WTC11 (cell line): Measurements from ENCODE around the gene KCNA4. TPM values are rescaled to one million over a fixed set of nuclear protein-coding genes. Genes with fewer than 3 reads are reported as not detected.

Source experiments
- ATAC-seq: fragments of 200-7000 bp; cut with Tn5 transposase; 2 replicates; pipeline ENCODE4 v1.10.0; 2021; ENCODE audit warnings: mild to moderate bottlenecking, moderate library complexity
- CTCF ChIA-PET: fragments of 300-600 bp; sonication (Branson Sonifier 250); formaldehyde crosslinking; loops from one replicate; lab custom pipeline; 2021; ENCODE audit warnings: antibody characterized with exemption; lab: Charles Lee
- POLR2A ChIA-PET: fragments of 350-600 bp; sonication (Branson Sonifier 250); formaldehyde crosslinking; loops from one replicate; lab custom pipeline; 2021; ENCODE audit warnings: antibody characterized with exemption; lab: Charles Lee
- DNase-seq: peaks from one replicate; pipeline ENCODE4 v3.0.0; 2021; ENCODE audit warnings: low spot score
- H3K27ac Mint-ChIP-seq: 2 replicates; pipeline ENCODE4 v1.8.0; 2021; ENCODE audit warnings: mixed read lengths
- H3K27me3 Mint-ChIP-seq: 2 replicates; pipeline ENCODE4 v1.8.0; 2021; ENCODE audit warnings: low read depth, mild to moderate bottlenecking, moderate library complexity, mixed read lengths
- H3K36me3 Mint-ChIP-seq: 2 replicates; pipeline ENCODE4 v1.8.0; 2021; ENCODE audit warnings: mixed read lengths
- H3K4me1 Mint-ChIP-seq: 2 replicates; pipeline ENCODE4 v1.8.0; 2022; ENCODE audit warnings: mixed read lengths
- H3K4me3 Mint-ChIP-seq: 2 replicates; pipeline ENCODE4 v1.8.0; 2021; ENCODE audit warnings: mild to moderate bottlenecking, moderate library complexity, mixed read lengths
- H3K9me3 Mint-ChIP-seq: 2 replicates; pipeline ENCODE4 v1.8.0; 2021; ENCODE audit warnings: mixed read lengths
- CREB1 ChIP-seq: sonication (generic); formaldehyde crosslinking; IDR thresholded peaks from 2 replicates; pipeline ENCODE4 v1.8.0; 2023; ENCODE audit warnings: mild to moderate bottlenecking, missing genetic modification reagents
- ESRRA ChIP-seq: sonication (generic); formaldehyde crosslinking; IDR thresholded peaks from 2 replicates; pipeline ENCODE4 v1.8.1; 2022; ENCODE audit warnings: mild to moderate bottlenecking, missing genetic modification reagents, borderline replicate concordance
- FOXJ3 ChIP-seq: sonication (generic); formaldehyde crosslinking; IDR thresholded peaks from 2 replicates; pipeline ENCODE4 v1.9.0; 2021; ENCODE audit warnings: missing genetic modification reagents, mild to moderate bottlenecking, borderline replicate concordance
- KAT7 ChIP-seq: sonication (generic); formaldehyde crosslinking; IDR thresholded peaks from 2 replicates; pipeline ENCODE4 v1.8.1; 2023; ENCODE audit warnings: missing genetic modification reagents, mild to moderate bottlenecking, borderline replicate concordance
- NFATC4 ChIP-seq: fragments of 250-450 bp; sonication (Bioruptor Pico); IDR thresholded peaks from 2 replicates; pipeline ENCODE4 v1.9.0; 2021; ENCODE audit warnings: mild to moderate bottlenecking
- NR1H2 ChIP-seq: sonication (generic); formaldehyde crosslinking; IDR thresholded peaks from 2 replicates; pipeline ENCODE4 v1.9.0; 2021; ENCODE audit warnings: mild to moderate bottlenecking, moderate library complexity, missing genetic modification reagents
- PRRX2 ChIP-seq: fragments of 250-450 bp; sonication (Bioruptor Pico); IDR thresholded peaks from 2 replicates; pipeline ENCODE4 v1.8.0; 2021; ENCODE audit warnings: mild to moderate bottlenecking
- SP1 ChIP-seq: sonication (generic); formaldehyde crosslinking; conservative IDR thresholded peaks from 2 replicates; pipeline ENCODE4 v1.8.1; 2022; ENCODE audit warnings: missing genetic modification reagents
- TEAD4 ChIP-seq: sonication (generic); formaldehyde crosslinking; IDR thresholded peaks from 2 replicates; pipeline ENCODE4 v1.8.0; 2022; ENCODE audit warnings: mild to moderate bottlenecking, missing genetic modification reagents
- TP53 ChIP-seq: sonication (generic); formaldehyde crosslinking; IDR thresholded peaks from 2 replicates; pipeline ENCODE4 v1.8.1; 2023; ENCODE audit warnings: mild to moderate bottlenecking, missing genetic modification reagents
- ZBTB21 ChIP-seq: sonication (generic); formaldehyde crosslinking; IDR thresholded peaks from 2 replicates; pipeline ENCODE4 v1.8.1; 2023; ENCODE audit warnings: mild to moderate bottlenecking, missing genetic modification reagents, borderline replicate concordance
- ZNF219 ChIP-seq: sonication (generic); formaldehyde crosslinking; IDR thresholded peaks from 2 replicates; pipeline ENCODE4 v1.8.0; 2023; ENCODE audit warnings: missing genetic modification reagents, mild to moderate bottlenecking, borderline replicate concordance
- ZNF232 ChIP-seq: sonication (generic); formaldehyde crosslinking; IDR thresholded peaks from 2 replicates; pipeline ENCODE4 v1.8.0; 2022; ENCODE audit warnings: mild to moderate bottlenecking, missing genetic modification reagents
- ZNF317 ChIP-seq: sonication (generic); formaldehyde crosslinking; IDR thresholded peaks from 2 replicates; pipeline ENCODE4 v1.8.1; 2023; ENCODE audit warnings: low read depth, mild to moderate bottlenecking, moderate library complexity, missing genetic modification reagents, borderline replicate concordance
- total RNA-seq: library from RNA; stranded (reverse); gene quantifications from 3 replicates; pipeline ENCODE4 v1.2.3, GENCODE V29; 2021
- TF ChIP-seq, protein P1 (sequence below): sonication (generic); formaldehyde crosslinking; conservative IDR thresholded peaks from 2 replicates; pipeline ENCODE4 v1.8.1; 2023; ENCODE audit warnings: mild to moderate bottlenecking, low read depth, missing genetic modification reagents, moderate library complexity
- TF ChIP-seq, protein P2 (sequence below): sonication (generic); formaldehyde crosslinking; IDR thresholded peaks from 2 replicates; pipeline ENCODE4 v1.8.1; 2023; ENCODE audit warnings: mild to moderate bottlenecking, missing genetic modification reagents, moderate library complexity
- TF ChIP-seq, protein P3 (sequence below): sonication (generic); formaldehyde crosslinking; IDR thresholded peaks from 2 replicates; pipeline ENCODE4 v1.8.1; 2023; ENCODE audit warnings: mild to moderate bottlenecking, moderate library complexity, missing genetic modification reagents
- TF ChIP-seq, protein P4 (sequence below): sonication (generic); formaldehyde crosslinking; IDR thresholded peaks from 2 replicates; pipeline ENCODE4 v1.8.1; 2023; ENCODE audit warnings: mild to moderate bottlenecking, missing genetic modification reagents, moderate library complexity
- TF ChIP-seq, protein P5 (sequence below): sonication (generic); formaldehyde crosslinking; IDR thresholded peaks from 2 replicates; pipeline ENCODE4 v1.8.1; 2023; ENCODE audit warnings: mild to moderate bottlenecking, missing genetic modification reagents
- TF ChIP-seq, protein P6 (sequence below): sonication (generic); formaldehyde crosslinking; IDR thresholded peaks from 2 replicates; pipeline ENCODE4 v1.8.1; 2022; ENCODE audit warnings: missing genetic modification reagents, borderline replicate concordance
- TF ChIP-seq, protein P7 (sequence below): fragments of 250-450 bp; sonication (Bioruptor Pico); IDR thresholded peaks from 2 replicates; pipeline ENCODE4 v1.9.0; 2021; ENCODE audit warnings: moderate library complexity, mild to moderate bottlenecking, inconsistent platforms, borderline replicate concordance

The KCNA4 gene
- total RNA-seq, 1 experiment from 2014 or later = not detected

DNA sequence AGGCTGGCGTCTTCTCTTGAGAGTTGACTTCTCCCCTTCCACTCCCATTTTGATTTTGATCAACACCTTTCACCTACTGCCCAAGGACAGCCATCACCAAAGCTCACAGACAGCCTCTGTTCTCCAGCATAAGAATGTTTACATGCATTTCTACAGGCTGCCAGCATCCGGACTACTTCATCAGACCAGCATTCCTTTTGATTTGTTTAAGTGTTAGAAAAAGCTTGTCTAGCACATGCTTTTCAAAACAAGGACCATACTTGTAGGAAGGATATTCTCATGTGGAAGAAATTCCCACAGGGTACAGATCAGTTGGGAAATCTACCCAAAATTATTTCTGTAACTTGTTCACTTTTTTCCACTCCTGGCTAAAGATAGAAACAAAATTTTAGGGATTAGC lies 6.2 kb upstream of the KCNA4 start:
- Mint-ChIP-seq H3K27me3 (no peaks in the 10 kb centered on the region), H3K4me1 (peaks cover 20% of the 10 kb centered on the region), H3K27ac (no peak overlapping the region), H3K36me3 (no peaks in the 10 kb centered on the region), H3K4me3 (no peak overlapping the region), H3K9me3 (no peaks in the 10 kb centered on the region)
- DNase-seq (no peak), ATAC-seq (no peak)
- TF ChIP-seq NFATC4 (CRISPR knock-in tag) (no peak), TP53 (CRISPR knock-in tag) (no peak)
- TF ChIP-seq, protein P1, sequence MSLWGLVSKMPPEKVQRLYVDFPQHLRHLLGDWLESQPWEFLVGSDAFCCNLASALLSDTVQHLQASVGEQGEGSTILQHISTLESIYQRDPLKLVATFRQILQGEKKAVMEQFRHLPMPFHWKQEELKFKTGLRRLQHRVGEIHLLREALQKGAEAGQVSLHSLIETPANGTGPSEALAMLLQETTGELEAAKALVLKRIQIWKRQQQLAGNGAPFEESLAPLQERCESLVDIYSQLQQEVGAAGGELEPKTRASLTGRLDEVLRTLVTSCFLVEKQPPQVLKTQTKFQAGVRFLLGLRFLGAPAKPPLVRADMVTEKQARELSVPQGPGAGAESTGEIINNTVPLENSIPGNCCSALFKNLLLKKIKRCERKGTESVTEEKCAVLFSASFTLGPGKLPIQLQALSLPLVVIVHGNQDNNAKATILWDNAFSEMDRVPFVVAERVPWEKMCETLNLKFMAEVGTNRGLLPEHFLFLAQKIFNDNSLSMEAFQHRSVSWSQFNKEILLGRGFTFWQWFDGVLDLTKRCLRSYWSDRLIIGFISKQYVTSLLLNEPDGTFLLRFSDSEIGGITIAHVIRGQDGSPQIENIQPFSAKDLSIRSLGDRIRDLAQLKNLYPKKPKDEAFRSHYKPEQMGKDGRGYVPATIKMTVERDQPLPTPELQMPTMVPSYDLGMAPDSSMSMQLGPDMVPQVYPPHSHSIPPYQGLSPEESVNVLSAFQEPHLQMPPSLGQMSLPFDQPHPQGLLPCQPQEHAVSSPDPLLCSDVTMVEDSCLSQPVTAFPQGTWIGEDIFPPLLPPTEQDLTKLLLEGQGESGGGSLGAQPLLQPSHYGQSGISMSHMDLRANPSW (CRISPR knock-in tag) = no peak
- TF ChIP-seq, protein P2, sequence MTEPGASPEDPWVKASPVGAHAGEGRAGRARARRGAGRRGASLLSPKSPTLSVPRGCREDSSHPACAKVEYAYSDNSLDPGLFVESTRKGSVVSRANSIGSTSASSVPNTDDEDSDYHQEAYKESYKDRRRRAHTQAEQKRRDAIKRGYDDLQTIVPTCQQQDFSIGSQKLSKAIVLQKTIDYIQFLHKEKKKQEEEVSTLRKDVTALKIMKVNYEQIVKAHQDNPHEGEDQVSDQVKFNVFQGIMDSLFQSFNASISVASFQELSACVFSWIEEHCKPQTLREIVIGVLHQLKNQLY = no peak
- ChIA-PET CTCF (no interaction called here), POLR2A (no interaction called here)

DNA sequence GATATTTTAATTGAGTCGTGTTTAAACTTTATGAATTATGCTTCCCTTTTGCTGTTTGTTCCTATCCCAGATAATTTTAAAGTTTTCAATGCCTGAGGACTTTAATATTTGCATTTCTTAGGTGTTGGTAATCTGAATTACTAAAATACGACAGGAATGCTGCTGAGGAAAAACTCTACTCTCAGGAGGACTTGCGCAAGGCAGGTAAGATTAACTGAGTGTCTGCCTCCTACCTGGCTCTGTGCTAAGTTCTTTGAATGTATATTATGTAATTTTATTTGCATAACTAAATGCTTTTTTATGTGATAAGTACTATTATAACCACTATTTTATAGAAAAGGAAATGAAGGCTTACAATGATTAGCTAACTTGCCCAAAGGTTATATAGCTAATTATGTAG lies 2.7 kb upstream of the KCNA4 start:
- peaks cover 16% of the 10 kb centered on the region for H3K4me1 Mint-ChIP-seq
- no peak for ATAC-seq
- CTCF ChIA-PET = interaction anchor here (1.6 kb wide), 1 partner anchor 123 kb away, joined by 4 read pairs; no protein-coding TSS in a partner anchor
- H3K4me3 Mint-ChIP-seq = no peak overlapping the region
- TF ChIP-seq ZNF232 (CRISPR knock-in tag) (no peak), NR1H2 (CRISPR knock-in tag) (no peak), KAT7 (CRISPR knock-in tag) (no peak), TEAD4 (CRISPR knock-in tag) (no peak), FOXJ3 (CRISPR knock-in tag) (no peak)
- TF ChIP-seq, protein P3, sequence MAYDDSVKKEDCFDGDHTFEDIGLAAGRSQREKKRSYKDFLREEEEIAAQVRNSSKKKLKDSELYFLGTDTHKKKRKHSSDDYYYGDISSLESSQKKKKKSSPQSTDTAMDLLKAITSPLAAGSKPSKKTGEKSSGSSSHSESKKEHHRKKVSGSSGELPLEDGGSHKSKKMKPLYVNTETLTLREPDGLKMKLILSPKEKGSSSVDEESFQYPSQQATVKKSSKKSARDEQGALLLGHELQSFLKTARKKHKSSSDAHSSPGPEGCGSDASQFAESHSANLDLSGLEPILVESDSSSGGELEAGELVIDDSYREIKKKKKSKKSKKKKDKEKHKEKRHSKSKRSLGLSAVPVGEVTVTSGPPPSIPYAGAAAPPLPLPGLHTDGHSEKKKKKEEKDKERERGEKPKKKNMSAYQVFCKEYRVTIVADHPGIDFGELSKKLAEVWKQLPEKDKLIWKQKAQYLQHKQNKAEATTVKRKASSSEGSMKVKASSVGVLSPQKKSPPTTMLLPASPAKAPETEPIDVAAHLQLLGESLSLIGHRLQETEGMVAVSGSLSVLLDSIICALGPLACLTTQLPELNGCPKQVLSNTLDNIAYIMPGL (CRISPR knock-in tag) = no peak
- TF ChIP-seq, protein P4, sequence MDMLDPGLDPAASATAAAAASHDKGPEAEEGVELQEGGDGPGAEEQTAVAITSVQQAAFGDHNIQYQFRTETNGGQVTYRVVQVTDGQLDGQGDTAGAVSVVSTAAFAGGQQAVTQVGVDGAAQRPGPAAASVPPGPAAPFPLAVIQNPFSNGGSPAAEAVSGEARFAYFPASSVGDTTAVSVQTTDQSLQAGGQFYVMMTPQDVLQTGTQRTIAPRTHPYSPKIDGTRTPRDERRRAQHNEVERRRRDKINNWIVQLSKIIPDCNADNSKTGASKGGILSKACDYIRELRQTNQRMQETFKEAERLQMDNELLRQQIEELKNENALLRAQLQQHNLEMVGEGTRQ (CRISPR knock-in tag) = no peak
- H3K27me3 Mint-ChIP-seq = no peaks in the 10 kb centered on the region
- H3K27ac Mint-ChIP-seq = no peak overlapping the region
- no peaks in the 10 kb centered on the region for H3K9me3 Mint-ChIP-seq
- no peak for DNase-seq
- POLR2A ChIA-PET = no interaction called here
- no peaks in the 10 kb centered on the region for H3K36me3 Mint-ChIP-seq

DNA sequence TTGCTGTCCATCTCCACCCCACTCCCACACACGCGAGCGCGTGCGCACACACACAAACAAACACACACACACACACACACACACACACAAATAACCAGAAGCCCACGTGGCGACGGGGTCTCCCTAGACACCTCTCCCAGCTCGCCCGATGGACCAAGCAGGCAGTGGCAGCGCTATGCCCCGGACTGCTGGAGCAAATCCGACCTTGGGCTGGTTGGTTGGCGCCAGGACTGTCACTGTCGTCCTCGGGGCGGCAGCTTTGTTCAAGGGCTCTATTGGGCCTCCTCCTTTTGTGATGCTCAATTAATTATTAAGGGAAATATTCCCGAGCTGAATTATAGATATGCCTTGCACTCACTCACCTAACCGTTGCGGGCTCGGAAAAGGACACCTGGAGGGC lies 1.7 kb upstream of the KCNA4 start:
- no peak for DNase-seq
- ChIA-PET POLR2A (no interaction called here), CTCF (interaction anchor here (1.0 kb wide), 1 partner anchor 570 kb away, joined by 3 read pairs; no protein-coding TSS in a partner anchor)
- TF ChIP-seq, protein P5, sequence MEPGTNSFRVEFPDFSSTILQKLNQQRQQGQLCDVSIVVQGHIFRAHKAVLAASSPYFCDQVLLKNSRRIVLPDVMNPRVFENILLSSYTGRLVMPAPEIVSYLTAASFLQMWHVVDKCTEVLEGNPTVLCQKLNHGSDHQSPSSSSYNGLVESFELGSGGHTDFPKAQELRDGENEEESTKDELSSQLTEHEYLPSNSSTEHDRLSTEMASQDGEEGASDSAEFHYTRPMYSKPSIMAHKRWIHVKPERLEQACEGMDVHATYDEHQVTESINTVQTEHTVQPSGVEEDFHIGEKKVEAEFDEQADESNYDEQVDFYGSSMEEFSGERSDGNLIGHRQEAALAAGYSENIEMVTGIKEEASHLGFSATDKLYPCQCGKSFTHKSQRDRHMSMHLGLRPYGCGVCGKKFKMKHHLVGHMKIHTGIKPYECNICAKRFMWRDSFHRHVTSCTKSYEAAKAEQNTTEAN = no peak
- TF ChIP-seq PRRX2 (CRISPR knock-in tag) (no peak), SP1 (no peak), ESRRA (CRISPR knock-in tag) (no peak), ZNF219 (CRISPR knock-in tag) (no peak), ZBTB21 (no peak), CREB1 (CRISPR knock-in tag) (no peak), ZNF317 (CRISPR knock-in tag) (no peak)
- TF ChIP-seq, protein P6, sequence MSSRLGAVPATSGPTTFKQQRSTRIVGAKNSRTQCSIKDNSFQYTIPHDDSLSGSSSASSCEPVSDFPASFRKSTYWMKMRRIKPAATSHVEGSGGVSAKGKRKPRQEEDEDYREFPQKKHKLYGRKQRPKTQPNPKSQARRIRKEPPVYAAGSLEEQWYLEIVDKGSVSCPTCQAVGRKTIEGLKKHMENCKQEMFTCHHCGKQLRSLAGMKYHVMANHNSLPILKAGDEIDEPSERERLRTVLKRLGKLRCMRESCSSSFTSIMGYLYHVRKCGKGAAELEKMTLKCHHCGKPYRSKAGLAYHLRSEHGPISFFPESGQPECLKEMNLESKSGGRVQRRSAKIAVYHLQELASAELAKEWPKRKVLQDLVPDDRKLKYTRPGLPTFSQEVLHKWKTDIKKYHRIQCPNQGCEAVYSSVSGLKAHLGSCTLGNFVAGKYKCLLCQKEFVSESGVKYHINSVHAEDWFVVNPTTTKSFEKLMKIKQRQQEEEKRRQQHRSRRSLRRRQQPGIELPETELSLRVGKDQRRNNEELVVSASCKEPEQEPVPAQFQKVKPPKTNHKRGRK (CRISPR knock-in tag) = no peak
- TF ChIP-seq, protein P7, sequence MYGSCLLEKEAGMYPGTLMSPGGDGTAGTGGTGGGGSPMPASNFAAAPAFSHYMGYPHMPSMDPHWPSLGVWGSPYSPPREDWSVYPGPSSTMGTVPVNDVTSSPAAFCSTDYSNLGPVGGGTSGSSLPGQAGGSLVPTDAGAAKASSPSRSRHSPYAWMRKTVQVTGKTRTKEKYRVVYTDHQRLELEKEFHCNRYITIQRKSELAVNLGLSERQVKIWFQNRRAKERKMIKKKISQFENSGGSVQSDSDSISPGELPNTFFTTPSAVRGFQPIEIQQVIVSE (CRISPR knock-in tag) = no peak
- TF ChIP-seq, protein P3 (CRISPR knock-in tag) = no peak

More for the DNA sequence above, 1.7 kb upstream of the KCNA4 start:
- H3K27ac Mint-ChIP-seq = no peak overlapping the region
- H3K27me3 Mint-ChIP-seq = no peaks in the 10 kb centered on the region
- H3K36me3 Mint-ChIP-seq = no peaks in the 10 kb centered on the region
- H3K4me1 Mint-ChIP-seq = peaks cover 16% of the 10 kb centered on the region
- no peak overlapping the region for H3K4me3 Mint-ChIP-seq
- no peak for ATAC-seq
- no peaks in the 10 kb centered on the region for H3K9me3 Mint-ChIP-seq
